Lower lobe of right lung (tissue), 2 donors: Measurements from ENCODE around the gene GSTK1. TPM values are rescaled to one million over a fixed set of nuclear protein-coding genes. Genes with fewer than 3 reads are reported as not detected.
"Not testable (repeated sequence)": the region's sequence is repeated elsewhere in the genome, so short reads cannot be mapped to it uniquely, and the experiment has no call there.

ENCODE experiments used
- ATAC-seq, 2 donors: fragments of 200-7000 bp; cut with Tn5 transposase; one replicate each; pipeline ENCODE4 v1.9.1; 2020 to 2022; ENCODE audit warnings: mild to moderate bottlenecking in 2 of 2, moderate library complexity in 2 of 2
- DNase-seq: peaks from one replicate; pipeline ENCODE4 v3.0.0-alpha.2; 2020
- H3K27ac ChIP-seq: fragments of 200-600 bp; one replicate; pipeline ENCODE4 v1.8.0; 2022
- H3K27me3 ChIP-seq: fragments of 200-600 bp; one replicate; pipeline ENCODE4 v1.8.0; 2022; ENCODE audit warnings: low read depth
- H3K36me3 ChIP-seq: fragments of 200-600 bp; one replicate; pipeline ENCODE4 v1.8.0; 2022; ENCODE audit warnings: mild to moderate bottlenecking
- H3K4me1 ChIP-seq: fragments of 200-600 bp; one replicate; pipeline ENCODE4 v1.8.0; 2022
- H3K4me3 ChIP-seq: fragments of 200-600 bp; one replicate; pipeline ENCODE4 v1.8.0; 2022; ENCODE audit warnings: mild to moderate bottlenecking
- H3K9me3 ChIP-seq: fragments of 200-600 bp; one replicate; pipeline ENCODE4 v1.8.0; 2022
- intact Hi-C: fragments of 100-400 bp; cut with DNase I; formaldehyde crosslinking; loops from one replicate; pipeline ENCODE4 v1.11.0; 2022
- total RNA-seq: library from RNA; stranded (reverse); fragmentation: NEBNext Ultra II Directional; extraction: Animal tissue kit (Norgen Biotek cat#: 25700); gene quantifications from one replicate; pipeline ENCODE4 v1.2.1, GENCODE V29; 2021
- TF ChIP-seq, protein P1 (sequence below): fragments of 200-600 bp; IDR thresholded peaks from one replicate; pipeline ENCODE4 v1.8.0; 2022; ENCODE audit warnings: antibody characterized with exemption, mild to moderate bottlenecking
- donor health status: DM: no; HTN: yes; CAD: no; lungs with severe emphysema.

The GSTK1 gene
- total RNA-seq, 1 donor from 2014 or later = 152 TPM

DNA sequence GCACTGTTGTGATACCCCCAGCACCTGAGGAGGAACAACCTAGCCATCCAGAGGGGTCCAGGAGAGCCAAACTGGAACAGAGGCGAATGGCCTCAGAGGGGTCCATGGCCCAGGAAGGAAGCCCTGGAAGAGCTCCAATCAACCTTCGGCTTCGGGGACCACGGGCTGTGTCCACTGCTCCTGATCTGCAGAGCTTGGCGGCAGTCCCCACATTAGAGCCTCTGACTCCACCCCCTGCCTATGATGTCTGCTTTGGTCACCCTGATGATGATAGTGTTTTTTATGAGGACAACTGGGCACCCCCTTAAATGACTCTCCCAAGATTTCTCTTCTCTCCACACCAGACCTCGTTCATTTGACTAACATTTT is 23.3 kb downstream of the GSTK1 start:
- TF ChIP-seq, protein P1, sequence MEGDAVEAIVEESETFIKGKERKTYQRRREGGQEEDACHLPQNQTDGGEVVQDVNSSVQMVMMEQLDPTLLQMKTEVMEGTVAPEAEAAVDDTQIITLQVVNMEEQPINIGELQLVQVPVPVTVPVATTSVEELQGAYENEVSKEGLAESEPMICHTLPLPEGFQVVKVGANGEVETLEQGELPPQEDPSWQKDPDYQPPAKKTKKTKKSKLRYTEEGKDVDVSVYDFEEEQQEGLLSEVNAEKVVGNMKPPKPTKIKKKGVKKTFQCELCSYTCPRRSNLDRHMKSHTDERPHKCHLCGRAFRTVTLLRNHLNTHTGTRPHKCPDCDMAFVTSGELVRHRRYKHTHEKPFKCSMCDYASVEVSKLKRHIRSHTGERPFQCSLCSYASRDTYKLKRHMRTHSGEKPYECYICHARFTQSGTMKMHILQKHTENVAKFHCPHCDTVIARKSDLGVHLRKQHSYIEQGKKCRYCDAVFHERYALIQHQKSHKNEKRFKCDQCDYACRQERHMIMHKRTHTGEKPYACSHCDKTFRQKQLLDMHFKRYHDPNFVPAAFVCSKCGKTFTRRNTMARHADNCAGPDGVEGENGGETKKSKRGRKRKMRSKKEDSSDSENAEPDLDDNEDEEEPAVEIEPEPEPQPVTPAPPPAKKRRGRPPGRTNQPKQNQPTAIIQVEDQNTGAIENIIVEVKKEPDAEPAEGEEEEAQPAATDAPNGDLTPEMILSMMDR = no peak
- Histone ChIP-seq H3K4me1 (peaks cover 35% of the 10 kb centered on the region), H3K27me3 (no peaks in the 10 kb centered on the region), H3K36me3 (peaks cover 4% of the 10 kb centered on the region), H3K4me3 (no peak overlapping the region), H3K9me3 (no peaks in the 10 kb centered on the region), H3K27ac (no peak overlapping the region)
- no peak for ATAC-seq
- no peak for DNase-seq
- intact Hi-C loops = no loop called here

DNA sequence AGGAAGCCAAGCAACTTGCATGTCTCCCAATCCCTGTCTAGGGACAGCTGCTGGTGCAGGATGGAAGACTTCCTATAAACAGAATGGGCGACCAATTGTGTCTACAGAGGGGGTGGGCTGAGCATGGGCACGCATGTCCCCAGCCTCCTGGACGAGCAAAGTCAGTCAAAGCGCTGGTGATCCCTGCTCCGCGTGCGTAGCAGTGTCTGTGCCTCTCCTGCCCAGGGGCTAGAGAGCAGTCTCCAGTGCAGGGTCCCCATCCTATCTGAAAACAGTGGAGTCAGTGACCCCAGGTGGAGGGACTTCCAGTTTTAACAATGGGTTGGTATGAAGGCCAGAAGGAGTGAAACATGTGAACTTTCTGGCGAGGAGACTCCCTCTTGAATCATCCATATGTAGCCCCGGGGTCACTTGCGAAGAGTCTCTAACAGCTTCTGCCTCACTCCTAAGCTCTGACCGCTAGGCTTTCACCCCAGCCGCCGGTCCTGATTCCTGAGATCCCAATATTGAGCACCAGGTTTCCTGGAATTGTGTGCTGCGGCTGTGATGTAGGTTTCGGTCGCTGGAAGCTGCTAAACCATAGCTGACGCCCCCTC is 24.2 kb downstream of the GSTK1 start:
- Histone ChIP-seq H3K9me3 (no peaks in the 10 kb centered on the region), H3K36me3 (peaks cover 13% of the 10 kb centered on the region), H3K27ac (peak overlapping the region; percentile 77), H3K27me3 (no peaks in the 10 kb centered on the region), H3K4me3 (peak overlapping the region; percentile 99), H3K4me1 (peaks cover 35% of the 10 kb centered on the region)
- DNase-seq (no peak), ATAC-seq (no peak)
- TF ChIP-seq, protein P1 = no peak
- intact Hi-C loops = no loop called here

DNA sequence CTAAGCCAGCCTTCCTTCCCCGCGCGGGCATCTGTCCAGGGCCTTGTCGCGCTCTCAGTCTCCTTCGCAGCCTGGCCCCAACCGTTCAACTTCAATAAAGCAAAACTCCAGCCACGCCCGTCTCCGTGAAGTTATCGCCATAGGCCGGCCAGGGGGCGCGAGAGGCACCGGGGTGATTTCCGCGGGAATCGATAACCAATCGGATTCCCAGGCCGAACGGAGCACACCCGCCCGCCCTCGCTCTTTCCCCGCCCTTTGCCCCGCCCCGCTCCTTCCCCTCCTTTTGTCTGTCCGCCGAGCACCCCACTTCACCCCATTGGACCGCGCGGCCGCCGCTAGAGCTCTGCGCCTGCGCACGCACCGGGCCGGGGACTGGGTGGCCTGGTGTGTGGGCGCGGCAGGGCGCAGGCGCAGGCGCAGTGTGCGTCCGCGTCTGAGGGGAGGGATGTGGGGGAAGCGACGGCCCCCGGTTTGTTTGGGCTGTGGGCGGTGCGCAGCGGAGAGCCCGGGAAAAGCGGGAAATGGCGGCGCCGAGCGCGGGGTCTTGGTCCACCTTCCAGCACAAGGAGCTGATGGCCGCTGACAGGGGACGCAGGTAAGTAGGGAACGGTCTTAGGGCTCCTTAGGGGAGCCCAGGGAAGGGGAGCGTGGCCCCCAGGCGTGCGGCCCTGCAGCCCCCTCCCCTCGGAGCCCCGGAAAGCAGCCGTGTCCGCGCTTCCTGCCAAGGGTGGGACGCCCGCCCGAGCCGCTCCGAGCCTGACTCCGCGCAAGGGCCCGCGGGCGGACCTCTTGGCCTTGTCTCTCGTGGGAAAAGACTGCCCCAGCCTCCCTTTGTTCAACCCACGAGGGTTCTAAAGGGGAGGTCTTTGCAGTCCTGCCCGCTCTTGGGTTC is 24.9 kb downstream of the GSTK1 start, which contains the start of gene CASP2:
Gene CASP2, plus strand, starts transcription at position 417 of the 892 bp plus-strand sequence. Its CDS starts 105 bp downstream, at position 522.
- H3K4me1 ChIP-seq = peaks cover 35% of the 10 kb centered on the region
- TF ChIP-seq, protein P1 = peak; percentile 54
- intact Hi-C loops = no loop called here

DNA sequence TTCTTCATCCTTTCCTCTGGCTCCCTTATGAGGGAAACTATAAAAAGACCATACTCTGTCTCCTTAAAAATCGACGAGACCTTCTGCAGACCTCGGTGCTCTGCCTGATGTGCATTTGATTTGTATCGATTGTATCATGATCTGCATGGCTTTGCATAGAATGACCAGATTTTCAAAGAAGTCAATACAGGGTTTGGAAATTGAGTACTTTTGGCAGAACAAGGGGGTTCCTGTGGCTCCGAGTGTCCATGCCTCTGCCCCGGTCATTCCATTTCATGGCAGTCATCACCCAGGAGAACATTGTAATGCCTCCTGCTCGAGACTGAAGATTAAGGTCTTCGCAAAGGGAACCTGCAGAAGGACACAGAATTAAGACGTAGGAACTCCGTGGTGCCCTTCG is 25.6 kb downstream of the GSTK1 start:
- H3K9me3 ChIP-seq = no peaks in the 10 kb centered on the region
- ATAC-seq (no peak), DNase-seq (no peak)
- H3K4me1 ChIP-seq = peaks cover 35% of the 10 kb centered on the region
- H3K36me3 ChIP-seq = peaks cover 27% of the 10 kb centered on the region
- intact Hi-C loops = no loop called here
- TF ChIP-seq, protein P1 = no peak
- peak overlapping the region; percentile 99 for H3K4me3 ChIP-seq
- no peaks in the 10 kb centered on the region for H3K27me3 ChIP-seq
- H3K27ac ChIP-seq = peak overlapping the region; percentile 93

More for the DNA sequence above, 24.9 kb downstream of the GSTK1 start, which contains the start of gene CASP2:
- peak; percentile 97 to 98 for ATAC-seq
- Histone ChIP-seq H3K9me3 (no peaks in the 10 kb centered on the region), H3K27me3 (no peaks in the 10 kb centered on the region), H3K27ac (peak within 1 kb of the TSS; percentile 93), H3K4me3 (peak within 1 kb of the TSS; percentile 99), H3K36me3 (peaks cover 21% of the 10 kb centered on the region)
- peak; percentile 98 for DNase-seq

DNA sequence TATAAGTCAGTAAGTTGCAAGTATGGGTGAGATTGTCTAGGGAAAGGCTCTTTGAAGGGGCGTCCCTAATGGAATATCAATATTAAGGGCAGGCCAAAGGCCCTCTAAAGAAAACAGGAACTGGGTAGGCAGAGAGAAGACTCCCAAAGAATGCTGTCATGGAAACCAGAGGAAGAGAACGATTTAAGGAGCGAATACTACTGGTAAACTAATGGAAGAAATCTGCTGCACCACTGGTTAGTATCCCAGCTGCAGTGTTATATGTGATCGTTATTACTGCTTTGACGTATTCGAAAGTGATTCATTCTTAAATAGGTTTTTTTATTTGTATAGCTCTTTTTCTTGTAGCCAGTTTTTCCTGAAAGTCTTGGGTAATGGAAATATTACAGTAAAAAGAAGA is 26.2 kb downstream of the GSTK1 start:
- Histone ChIP-seq H3K4me1 (peaks cover 35% of the 10 kb centered on the region), H3K4me3 (peak overlapping the region; percentile 99), H3K27ac (peak overlapping the region; percentile 93), H3K36me3 (peaks cover 33% of the 10 kb centered on the region), H3K9me3 (no peaks in the 10 kb centered on the region), H3K27me3 (no peaks in the 10 kb centered on the region)
- intact Hi-C loops = no loop called here
- no peak for ATAC-seq
- TF ChIP-seq, protein P1 = no peak
- no peak for DNase-seq

DNA sequence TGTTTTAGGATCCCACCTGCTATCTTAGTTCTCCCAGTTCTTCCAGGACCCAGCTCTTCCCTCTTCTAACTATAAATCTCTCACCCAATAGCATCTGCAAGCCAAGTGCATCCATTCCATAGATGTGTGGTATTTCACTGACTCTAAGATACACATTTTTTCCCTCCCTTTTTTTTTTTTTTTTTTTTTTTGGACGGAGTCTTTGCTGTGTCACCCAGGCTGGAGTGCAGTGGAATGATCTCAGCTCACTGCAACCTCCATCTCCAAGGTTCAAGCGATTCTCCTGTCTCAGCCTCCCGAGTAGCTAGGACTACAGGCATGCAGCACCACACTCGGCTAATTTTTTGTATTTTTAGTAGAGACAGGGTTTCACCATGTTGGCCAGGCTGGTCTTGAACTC is 26.6 kb downstream of the GSTK1 start:
- H3K27me3 ChIP-seq, H3K27ac ChIP-seq, H3K9me3 ChIP-seq, ATAC-seq, DNase-seq, intact Hi-C loops: not testable (repeated sequence)
- Histone ChIP-seq H3K4me1 (peaks cover 35% of the 10 kb centered on the region), H3K36me3 (peaks cover 38% of the 10 kb centered on the region), H3K4me3 (peak overlapping the region; percentile 99)
